Measurements from ENCODE around the gene TGIF2. TPM values are rescaled to one million over a fixed set of nuclear protein-coding genes. Genes with fewer than 3 reads are reported as not detected.
"Not testable (repeated sequence)": the region's sequence is repeated elsewhere in the genome, so short reads cannot be mapped to it uniquely, and the experiment has no call there.

TGIF2 gene
- total RNA-seq, 2 donors from 2014 or later = 8.9 to 10.7 TPM

DNA sequence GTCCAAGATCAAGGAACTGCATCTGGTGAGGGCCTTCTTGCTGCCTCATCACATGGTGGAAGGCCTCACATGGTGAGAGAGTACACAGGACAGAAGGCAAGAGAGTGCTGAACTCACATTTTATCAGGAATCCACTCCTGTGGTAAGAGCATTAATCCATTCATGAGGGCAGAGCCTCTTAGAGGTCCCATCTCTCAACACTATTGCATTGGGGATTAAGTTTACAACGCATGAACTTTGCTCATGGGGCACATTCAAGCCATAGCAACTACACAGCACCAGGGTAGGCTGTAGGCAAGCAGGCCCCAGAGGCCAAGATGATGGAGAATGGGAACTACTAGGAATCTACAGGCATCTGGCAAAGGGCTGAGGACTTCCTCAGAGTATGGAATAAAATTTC is 10.0 kb upstream of the TGIF2 start:
- H3K9me3 ChIP-seq = peaks cover 0 to 8% of the 10 kb centered on the region in 2 donors
- no peak for DNase-seq (ENCODE audit: low spot score)
- TF ChIP-seq, protein P1, sequence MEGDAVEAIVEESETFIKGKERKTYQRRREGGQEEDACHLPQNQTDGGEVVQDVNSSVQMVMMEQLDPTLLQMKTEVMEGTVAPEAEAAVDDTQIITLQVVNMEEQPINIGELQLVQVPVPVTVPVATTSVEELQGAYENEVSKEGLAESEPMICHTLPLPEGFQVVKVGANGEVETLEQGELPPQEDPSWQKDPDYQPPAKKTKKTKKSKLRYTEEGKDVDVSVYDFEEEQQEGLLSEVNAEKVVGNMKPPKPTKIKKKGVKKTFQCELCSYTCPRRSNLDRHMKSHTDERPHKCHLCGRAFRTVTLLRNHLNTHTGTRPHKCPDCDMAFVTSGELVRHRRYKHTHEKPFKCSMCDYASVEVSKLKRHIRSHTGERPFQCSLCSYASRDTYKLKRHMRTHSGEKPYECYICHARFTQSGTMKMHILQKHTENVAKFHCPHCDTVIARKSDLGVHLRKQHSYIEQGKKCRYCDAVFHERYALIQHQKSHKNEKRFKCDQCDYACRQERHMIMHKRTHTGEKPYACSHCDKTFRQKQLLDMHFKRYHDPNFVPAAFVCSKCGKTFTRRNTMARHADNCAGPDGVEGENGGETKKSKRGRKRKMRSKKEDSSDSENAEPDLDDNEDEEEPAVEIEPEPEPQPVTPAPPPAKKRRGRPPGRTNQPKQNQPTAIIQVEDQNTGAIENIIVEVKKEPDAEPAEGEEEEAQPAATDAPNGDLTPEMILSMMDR (IDR thresholded peaks at IDR 0.05) = no peak
- no peaks in the 10 kb centered on the region for H3K36me3 ChIP-seq
- no peaks in the 10 kb centered on the region for H3K4me1 ChIP-seq
- no peaks in the 10 kb centered on the region for H3K27me3 ChIP-seq
- no peak overlapping the region for H3K4me3 ChIP-seq
- no peak overlapping the region for H3K27ac ChIP-seq

DNA sequence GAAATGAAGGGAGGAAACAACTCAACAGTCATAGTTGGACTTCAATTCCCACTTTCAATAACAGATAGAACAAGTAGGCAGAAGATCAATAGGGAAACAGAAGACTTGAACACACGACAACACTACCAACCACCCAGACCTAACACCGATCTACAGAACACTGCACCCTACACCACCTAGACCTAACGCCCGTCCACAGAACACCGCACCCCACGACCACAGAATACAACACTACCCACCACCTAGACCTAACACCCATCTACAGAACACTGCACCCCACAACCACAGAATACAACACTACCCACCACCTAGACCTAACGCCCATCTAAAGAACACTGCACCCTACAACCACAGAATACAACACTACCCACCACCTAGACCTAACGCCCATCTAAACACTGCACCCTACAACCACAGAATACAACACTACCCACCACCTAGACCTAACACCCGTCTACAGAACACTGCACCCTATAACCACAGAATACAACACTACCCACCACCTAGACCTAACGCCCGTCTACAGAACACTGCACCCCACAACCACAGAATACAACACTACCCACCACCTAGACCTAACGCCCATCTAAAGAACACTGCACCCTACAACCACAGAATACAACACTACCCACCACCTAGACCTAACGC is 9.2 kb upstream of the TGIF2 start:
- not testable (repeated sequence) for H3K27ac ChIP-seq; H3K4me3 ChIP-seq; H3K4me1 ChIP-seq; H3K9me3 ChIP-seq; DNase-seq (ENCODE audit: low spot score); H3K27me3 ChIP-seq; H3K36me3 ChIP-seq

DNA sequence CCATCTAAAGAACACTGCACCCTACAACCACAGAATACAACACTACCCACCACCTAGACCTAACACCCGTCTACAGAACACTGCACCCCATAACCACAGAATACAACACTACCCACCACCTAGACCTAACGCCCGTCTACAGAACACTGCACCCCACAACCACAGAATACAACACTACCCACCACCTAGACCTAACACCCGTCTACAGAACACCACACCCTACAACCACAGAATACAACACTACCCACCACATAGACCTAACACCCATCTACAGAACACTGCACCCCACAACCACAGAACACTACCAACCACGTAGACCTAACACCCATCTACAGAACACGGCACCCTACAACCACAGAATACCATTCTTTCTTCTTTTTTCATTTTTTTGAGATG is 8.7 kb upstream of the TGIF2 start:
- H3K9me3 ChIP-seq; DNase-seq (ENCODE audit: low spot score); H3K27ac ChIP-seq; H3K4me1 ChIP-seq; H3K36me3 ChIP-seq; H3K27me3 ChIP-seq; H3K4me3 ChIP-seq: not testable (repeated sequence)

DNA sequence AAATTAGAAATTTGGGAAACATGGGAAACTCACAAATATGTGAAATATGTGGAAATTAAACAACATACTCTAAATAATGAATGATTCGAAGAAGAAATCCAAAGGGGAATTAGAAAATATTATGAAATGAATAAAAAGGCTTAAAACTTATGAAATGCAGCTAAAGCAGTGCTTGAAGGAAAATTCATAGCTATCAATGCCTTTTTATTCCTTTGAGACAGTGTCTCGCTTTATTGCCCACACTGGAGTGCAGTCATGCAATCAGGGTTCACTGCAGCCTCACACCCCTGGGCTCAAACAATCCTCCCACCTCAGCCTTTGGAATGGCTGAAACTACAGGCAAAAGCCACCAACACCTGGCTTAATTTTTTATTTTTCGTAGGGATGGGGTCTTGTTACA is 7.9 kb upstream of the TGIF2 start:
- TF ChIP-seq, protein P1 (IDR thresholded peaks at IDR 0.05) = no peak
- no peaks in the 10 kb centered on the region for H3K27me3 ChIP-seq
- no peak overlapping the region for H3K4me3 ChIP-seq
- H3K4me1 ChIP-seq = no peaks in the 10 kb centered on the region
- no peaks in the 10 kb centered on the region for H3K36me3 ChIP-seq
- no peak overlapping the region for H3K27ac ChIP-seq
- no peak for DNase-seq (ENCODE audit: low spot score)
- H3K9me3 ChIP-seq = peaks cover 0 to 8% of the 10 kb centered on the region in 2 donors

DNA sequence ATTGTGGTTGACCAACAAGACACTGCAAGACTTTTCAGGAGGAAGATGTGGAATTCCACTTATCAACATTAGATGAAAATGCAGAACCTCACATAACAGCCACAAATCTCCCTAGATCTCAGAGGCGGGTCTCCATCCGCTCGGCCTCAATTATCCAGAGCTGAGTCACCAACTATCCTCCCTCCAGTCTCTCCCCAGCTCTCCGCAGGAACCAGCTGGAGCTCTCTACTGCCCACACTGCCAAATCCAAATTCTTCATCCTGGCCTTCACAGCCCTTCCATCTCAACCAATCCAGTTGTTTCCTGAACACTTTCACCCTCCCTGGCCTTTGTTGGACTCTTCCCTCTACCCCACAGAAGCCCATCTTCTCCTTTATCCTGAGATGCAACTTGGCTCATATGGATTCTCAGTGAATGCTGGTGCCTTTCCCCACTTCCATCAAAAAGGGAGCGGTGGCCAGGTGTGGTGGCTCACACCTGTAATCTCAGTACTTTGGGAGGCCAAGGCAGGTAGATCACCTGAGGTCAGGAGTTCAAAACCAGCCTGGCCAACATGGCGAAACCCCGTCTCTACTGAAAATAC is 3.5 kb upstream of the TGIF2 start:
- no peak for DNase-seq (ENCODE audit: low spot score)
- Histone ChIP-seq H3K4me3 (no peak overlapping the region), H3K27me3 (no peaks in the 10 kb centered on the region), H3K27ac (no peak overlapping the region), H3K36me3 (no peaks in the 10 kb centered on the region), H3K9me3 (peaks cover 0 to 8% of the 10 kb centered on the region in 2 donors), H3K4me1 (peaks cover 0 to 19% of the 10 kb centered on the region in 2 donors)
- TF ChIP-seq, protein P1 (IDR thresholded peaks at IDR 0.05) = no peak

DNA sequence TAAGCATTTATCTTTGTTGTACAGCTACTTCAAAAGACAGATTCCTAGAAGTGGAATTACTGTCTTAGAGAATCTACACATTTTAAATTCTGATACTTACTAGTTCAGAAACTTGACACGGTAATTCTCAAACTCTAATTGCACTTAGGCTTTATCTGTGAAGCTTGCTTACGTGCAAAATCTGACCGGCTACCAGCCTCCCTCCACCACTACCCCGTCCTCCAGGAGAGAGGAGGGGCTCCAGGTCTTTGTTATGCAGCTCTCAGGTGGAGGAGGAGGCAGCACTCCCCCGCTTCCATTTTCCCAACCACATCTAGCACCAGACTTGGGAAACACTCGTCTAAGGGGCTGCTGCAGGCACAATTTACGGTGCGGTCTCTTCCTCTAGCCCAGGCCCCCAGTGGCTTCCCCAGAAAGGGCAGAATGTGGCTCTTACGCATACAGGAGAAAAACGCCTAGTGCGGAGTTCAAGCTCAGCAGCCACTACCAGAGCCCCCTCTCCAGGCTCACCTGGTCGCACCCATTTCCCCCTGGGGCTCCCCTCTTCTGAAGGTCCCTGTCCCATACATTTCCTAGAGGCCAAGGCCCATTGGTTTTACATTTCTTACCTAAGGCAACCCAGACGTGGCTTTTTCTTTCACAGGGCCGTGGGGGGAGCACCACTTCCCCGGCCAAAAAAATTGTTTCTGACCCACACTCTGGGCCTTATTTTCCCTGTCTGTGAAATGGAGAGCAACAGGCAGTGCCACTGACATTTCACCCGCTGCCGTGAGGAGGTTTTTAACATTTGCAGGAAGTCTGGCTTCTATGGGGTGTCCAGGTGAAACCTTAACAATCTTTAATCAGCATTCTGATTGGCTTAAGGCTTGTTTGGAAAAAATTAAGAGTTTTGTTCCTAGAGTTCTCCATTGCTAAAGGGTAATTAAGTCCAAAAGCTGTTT is 1.6 kb upstream of the TGIF2 start:
- no peaks in the 10 kb centered on the region for H3K36me3 ChIP-seq
- TF ChIP-seq, protein P1 (IDR thresholded peaks at IDR 0.05) = no peak
- H3K4me1 ChIP-seq = peaks cover 0 to 33% of the 10 kb centered on the region in 2 donors
- H3K27ac ChIP-seq = peak overlapping the region; percentile 91 to 94
- no peak overlapping the region for H3K4me3 ChIP-seq
- H3K9me3 ChIP-seq = no peaks in the 10 kb centered on the region
- no peaks in the 10 kb centered on the region for H3K27me3 ChIP-seq
- DNase-seq (ENCODE audit: low spot score) = no peak

All from right atrium auricular region (tissue), 2 donors.